NCI-H526 (cell line): ENCODE results near the gene ANKRD52.
"Not testable (repeated sequence)": the region's sequence is repeated elsewhere in the genome, so short reads cannot be mapped to it uniquely, and the experiment has no call there.

Experiments used
- DNase-seq, 2 experiments: peaks; one replicate each; lab custom pipeline; 2025; lab: John Stamatoyannopoulos, UW

The ANKRD52 gene

GRCh38 chr12:56258068-56258819, at the start of gene ANKRD52:
TSS of gene ANKRD52 (minus strand) at chr12:56258384. CDS start at chr12:56258269, 115 bp downstream.
- DNase-seq = peak; percentile 51 to 84

- no peak for DNase-seq
These were observed 49.2 kb upstream of the ANKRD52 start for GRCh38 chr12:56307221-56307965.

- DNase-seq = no peak
These were observed 46.8 kb upstream of the ANKRD52 start for GRCh38 chr12:56304872-56305590.

- DNase-seq = no peak
These were observed 46.1 kb upstream of the ANKRD52 start for GRCh38 chr12:56304276-56304675.

GRCh38 chr12:56300644-56301464, 42.7 kb upstream of the ANKRD52 start:
- DNase-seq = no peak

- DNase-seq = peak; percentile 96 to 99
These were observed 41.9 kb upstream of the ANKRD52 start, which contains the start of gene CS for GRCh38 chr12:56299853-56300643. TSS of gene CS (minus strand) at chr12:56300330. CDS start at chr12:56300201, 129 bp downstream.

- DNase-seq = peak in 1 of 2 experiments; percentile 43
These were observed 41.2 kb upstream of the ANKRD52 start for GRCh38 chr12:56299308-56299852.

- DNase-seq = no peak
These were observed 40.6 kb upstream of the ANKRD52 start for GRCh38 chr12:56298828-56299227.

GRCh38 chr12:56297400-56297799, 39.2 kb upstream of the ANKRD52 start:
- no peak for DNase-seq

GRCh38 chr12:56296295-56296694, 38.1 kb upstream of the ANKRD52 start:
- DNase-seq = no peak

- DNase-seq = no peak
These were observed 35.6 kb upstream of the ANKRD52 start for GRCh38 chr12:56293795-56294194.

- no peak for DNase-seq
These were observed 30.7 kb upstream of the ANKRD52 start for GRCh38 chr12:56288705-56289387.

- DNase-seq = no peak
These were observed 28.1 kb upstream of the ANKRD52 start for GRCh38 chr12:56286044-56286830.

- not testable (repeated sequence) for DNase-seq
These were observed 26.1 kb upstream of the ANKRD52 start for GRCh38 chr12:56284263-56284662.

- no peak for DNase-seq
These were observed 24.4 kb upstream of the ANKRD52 start for GRCh38 chr12:56282579-56282978.

GRCh38 chr12:56282030-56282429, 23.8 kb upstream of the ANKRD52 start:
- DNase-seq = no peak

- DNase-seq = no peak
These were observed 22.7 kb upstream of the ANKRD52 start for GRCh38 chr12:56280849-56281248.

GRCh38 chr12:56278905-56279304, 20.7 kb upstream of the ANKRD52 start:
- no peak for DNase-seq

GRCh38 chr12:56274299-56274698, 16.1 kb upstream of the ANKRD52 start:
- no peak for DNase-seq
